ENCODE data around the gene SC5D. TPM values are rescaled to one million over a fixed set of nuclear protein-coding genes. Genes with fewer than 3 reads are reported as not detected.

The SC5D gene
- total RNA-seq, 1 donor from 2014 or later = 55.3 TPM

DNA sequence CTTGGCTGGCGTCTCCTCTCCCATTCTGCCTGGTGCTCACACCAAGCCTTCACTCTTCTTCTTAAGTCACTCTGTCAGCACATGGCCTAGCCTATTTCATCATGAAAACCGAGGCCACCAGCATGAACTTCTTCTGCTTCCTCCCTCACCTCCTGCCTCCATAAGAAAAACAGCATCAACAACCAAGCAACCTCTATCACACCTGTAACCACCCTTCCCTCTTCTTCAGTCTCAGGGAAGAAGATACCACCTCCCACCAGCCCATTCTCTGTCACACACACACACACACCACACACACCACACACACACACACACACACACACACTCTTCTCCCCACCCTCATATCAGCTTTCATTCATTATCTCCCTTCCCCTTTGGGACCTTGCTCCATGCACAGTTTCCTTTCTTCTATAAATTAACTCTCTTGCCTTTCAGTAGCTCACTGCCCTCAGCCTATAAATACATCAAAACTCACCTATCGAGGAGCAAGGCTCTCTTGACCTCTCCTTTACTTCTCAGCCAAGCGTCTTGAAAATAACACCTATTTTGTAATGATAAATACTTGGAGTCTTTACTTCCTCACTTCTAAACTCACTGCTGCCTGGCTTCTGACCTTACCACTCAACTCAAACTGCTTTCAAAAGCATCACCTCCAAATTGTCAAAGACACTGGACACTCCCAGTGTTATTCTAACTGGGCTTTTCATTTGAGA lies 36.6 kb downstream of the SC5D start:
- no peaks in the 10 kb centered on the region for H3K36me3 ChIP-seq (ENCODE audit: control insufficient read depth, insufficient read depth, low read length)
- FAIRE-seq (no peak), DNase-seq (ENCODE audit: low read depth) (no peak)
- peaks cover 2% of the 10 kb centered on the region for H3K27me3 ChIP-seq (ENCODE audit: control insufficient read depth, insufficient read depth, low read length)
- TF ChIP-seq, protein P1, sequence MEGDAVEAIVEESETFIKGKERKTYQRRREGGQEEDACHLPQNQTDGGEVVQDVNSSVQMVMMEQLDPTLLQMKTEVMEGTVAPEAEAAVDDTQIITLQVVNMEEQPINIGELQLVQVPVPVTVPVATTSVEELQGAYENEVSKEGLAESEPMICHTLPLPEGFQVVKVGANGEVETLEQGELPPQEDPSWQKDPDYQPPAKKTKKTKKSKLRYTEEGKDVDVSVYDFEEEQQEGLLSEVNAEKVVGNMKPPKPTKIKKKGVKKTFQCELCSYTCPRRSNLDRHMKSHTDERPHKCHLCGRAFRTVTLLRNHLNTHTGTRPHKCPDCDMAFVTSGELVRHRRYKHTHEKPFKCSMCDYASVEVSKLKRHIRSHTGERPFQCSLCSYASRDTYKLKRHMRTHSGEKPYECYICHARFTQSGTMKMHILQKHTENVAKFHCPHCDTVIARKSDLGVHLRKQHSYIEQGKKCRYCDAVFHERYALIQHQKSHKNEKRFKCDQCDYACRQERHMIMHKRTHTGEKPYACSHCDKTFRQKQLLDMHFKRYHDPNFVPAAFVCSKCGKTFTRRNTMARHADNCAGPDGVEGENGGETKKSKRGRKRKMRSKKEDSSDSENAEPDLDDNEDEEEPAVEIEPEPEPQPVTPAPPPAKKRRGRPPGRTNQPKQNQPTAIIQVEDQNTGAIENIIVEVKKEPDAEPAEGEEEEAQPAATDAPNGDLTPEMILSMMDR (IDR thresholded peaks at IDR 0.05; ENCODE audit: insufficient read depth, low read length, severe bottlenecking) = no peak
- no peak overlapping the region for H3K4me3 ChIP-seq (ENCODE audit: low read depth, low read length)

DNA sequence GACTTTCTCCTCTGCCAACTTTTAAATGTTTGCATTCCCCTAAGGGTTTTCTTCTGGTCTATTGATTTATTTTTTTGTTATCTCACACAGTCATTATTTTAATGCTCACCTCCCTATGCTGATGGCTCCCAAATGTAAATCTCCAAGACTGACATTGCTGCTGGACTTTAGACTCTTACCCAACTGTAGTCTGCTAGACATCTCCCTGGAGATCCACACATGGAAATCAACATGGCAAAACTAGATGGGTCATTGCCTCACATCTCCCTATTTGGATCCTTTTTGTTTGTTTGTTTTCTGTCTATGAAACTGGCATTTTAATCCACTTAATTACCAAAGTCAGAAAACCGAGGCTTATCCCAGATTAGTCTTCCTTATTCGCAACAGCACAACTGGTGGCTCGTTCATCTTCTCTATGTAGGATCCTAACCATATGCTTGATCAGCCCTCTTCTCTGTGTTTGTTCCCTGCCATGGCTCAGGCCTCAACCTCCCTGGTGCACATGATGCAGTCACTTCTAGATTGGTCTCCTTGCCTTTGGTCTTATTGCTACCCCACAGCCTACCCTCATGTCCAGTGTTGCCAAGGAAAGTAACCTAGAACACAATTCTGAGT lies 37.3 kb downstream of the SC5D start:
- DNase-seq (ENCODE audit: low read depth) = no peak
- Histone ChIP-seq H3K36me3 (ENCODE audit: control insufficient read depth, insufficient read depth, low read length) (no peaks in the 10 kb centered on the region), H3K27me3 (ENCODE audit: control insufficient read depth, insufficient read depth, low read length) (peaks cover 4% of the 10 kb centered on the region), H3K4me3 (ENCODE audit: low read depth, low read length) (no peak overlapping the region)
- TF ChIP-seq, protein P1 (IDR thresholded peaks at IDR 0.05; ENCODE audit: insufficient read depth, low read length, severe bottlenecking) = no peak
- FAIRE-seq = no peak

DNA sequence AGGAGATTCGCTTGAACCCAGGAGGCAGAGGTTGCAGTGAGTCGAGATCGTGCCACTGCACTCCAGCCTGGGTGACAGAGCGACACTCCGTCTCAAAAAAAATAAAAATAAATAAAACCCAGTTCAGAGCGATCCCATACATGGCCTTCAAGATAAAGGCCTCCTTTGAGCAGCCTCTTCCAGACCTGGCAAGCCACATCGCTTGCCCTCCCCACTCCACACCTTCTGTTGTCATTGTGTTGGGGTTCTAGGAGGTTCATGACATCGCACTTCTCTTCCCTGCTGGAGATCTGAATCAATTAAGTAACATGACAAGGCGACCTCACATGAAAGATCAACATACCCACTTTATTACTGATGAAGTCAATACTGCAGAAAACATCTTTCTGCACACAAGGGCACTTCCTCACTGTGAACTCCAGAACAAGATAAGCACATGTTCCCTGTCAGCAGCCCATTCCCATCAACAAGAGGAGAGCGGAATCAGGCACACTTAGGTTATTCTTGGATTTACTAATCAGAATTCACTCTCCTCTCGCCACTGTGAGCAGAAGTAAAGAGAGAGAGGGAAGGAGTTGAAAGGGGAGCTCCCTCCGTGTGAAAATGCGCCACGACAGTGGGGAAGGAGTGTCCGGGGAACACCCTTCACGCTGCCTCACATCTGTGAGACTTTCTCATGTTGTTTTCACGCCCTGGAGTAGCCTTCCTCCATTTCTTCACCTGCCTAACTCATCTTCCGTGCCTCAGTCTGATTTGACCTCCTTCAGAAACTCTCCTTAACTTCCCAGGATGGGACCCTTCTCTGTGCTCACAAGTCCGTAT lies 38.3 kb downstream of the SC5D start:
- Histone ChIP-seq H3K4me3 (ENCODE audit: low read depth, low read length) (no peak overlapping the region), H3K36me3 (ENCODE audit: control insufficient read depth, insufficient read depth, low read length) (no peaks in the 10 kb centered on the region), H3K27me3 (ENCODE audit: control insufficient read depth, insufficient read depth, low read length) (peaks cover 4% of the 10 kb centered on the region)
- FAIRE-seq (peak; percentile 55), DNase-seq (ENCODE audit: low read depth) (no peak)
- TF ChIP-seq, protein P1 (IDR thresholded peaks at IDR 0.05; ENCODE audit: insufficient read depth, low read length, severe bottlenecking) = no peak

DNA sequence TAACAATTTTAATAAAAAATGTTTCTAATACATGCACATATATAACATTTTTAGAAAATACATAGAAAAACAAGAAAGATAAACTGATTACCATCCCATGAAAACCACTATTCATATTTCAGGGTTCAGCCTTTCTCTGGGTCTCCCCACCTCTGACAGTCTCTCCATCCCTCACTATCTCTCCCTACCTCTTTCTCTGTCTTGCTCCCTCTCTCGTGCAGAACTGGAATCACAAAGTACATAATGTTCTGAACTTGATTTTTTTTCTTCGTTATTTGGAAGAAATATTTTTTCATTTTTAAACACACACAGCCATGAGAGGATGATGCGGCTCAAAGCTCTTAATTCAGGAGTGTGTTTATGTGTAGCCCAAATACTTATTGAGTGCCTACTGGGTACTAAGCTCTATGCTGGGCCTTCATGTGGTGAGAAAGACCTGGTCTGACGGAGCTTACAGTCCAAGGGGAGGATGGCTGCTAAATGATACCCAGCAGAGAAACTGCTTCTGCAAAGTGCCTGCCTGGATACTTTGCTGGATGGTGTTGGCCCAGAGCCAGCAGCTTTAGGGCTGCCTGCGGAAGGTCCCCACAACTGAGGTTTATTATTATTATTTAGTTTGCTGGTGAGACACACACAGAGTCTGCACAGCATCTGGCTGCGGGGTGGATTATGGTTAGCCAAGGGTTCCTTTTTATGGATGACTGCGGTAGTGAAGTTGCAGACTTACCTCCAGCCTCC lies 42.6 kb downstream of the SC5D start:
- no peak for FAIRE-seq

DNA sequence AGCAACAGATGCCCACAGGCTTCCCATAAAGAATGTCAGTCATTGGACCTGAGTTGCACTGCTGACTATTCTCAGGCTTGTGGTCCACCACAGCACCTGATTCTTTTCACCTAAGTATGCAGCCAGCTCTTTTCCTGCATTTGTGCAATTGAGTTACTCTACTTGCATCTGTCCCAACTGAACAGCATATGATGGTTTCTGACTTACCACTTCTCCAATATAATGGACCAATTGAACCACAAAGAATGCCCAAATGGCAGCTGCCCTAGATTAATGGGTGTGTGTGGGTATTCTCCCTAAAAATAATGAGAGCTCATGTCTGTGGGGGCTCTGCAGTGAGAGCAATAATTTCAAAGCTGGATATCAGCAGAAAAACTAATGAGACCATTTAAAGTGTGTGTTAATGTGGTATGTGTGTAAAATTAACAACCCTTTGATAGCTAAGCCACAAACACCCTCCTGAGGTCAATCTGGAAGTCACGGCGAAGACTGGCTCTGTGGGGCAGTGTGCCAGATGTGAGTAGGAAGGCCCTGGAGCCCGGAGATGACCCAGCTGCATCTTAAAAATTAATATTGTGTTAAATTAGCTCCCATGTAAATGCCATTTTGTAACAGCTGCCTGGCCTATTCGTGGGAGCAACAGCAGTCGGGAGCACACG lies 43.8 kb downstream of the SC5D start:
- TF ChIP-seq, protein P1 (IDR thresholded peaks at IDR 0.05; ENCODE audit: insufficient read depth, low read length, severe bottlenecking) = no peak
- peaks cover 7% of the 10 kb centered on the region for H3K27me3 ChIP-seq (ENCODE audit: control insufficient read depth, insufficient read depth, low read length)
- DNase-seq (ENCODE audit: low read depth) (no peak), FAIRE-seq (no peak)
- no peak overlapping the region for H3K4me3 ChIP-seq (ENCODE audit: low read depth, low read length)
- H3K36me3 ChIP-seq (ENCODE audit: control insufficient read depth, insufficient read depth, low read length) = no peaks in the 10 kb centered on the region

More for the DNA sequence above, 42.6 kb downstream of the SC5D start:
- TF ChIP-seq, protein P1 (IDR thresholded peaks at IDR 0.05; ENCODE audit: insufficient read depth, low read length, severe bottlenecking) = peak; percentile 6
- H3K4me3 ChIP-seq (ENCODE audit: low read depth, low read length) = no peak overlapping the region
- peaks cover 7% of the 10 kb centered on the region for H3K27me3 ChIP-seq (ENCODE audit: control insufficient read depth, insufficient read depth, low read length)
- H3K36me3 ChIP-seq (ENCODE audit: control insufficient read depth, insufficient read depth, low read length) = no peaks in the 10 kb centered on the region
- DNase-seq (ENCODE audit: low read depth) = no peak
